ENCODE results near the gene ARHGEF38.

ARHGEF38 gene

DNA sequence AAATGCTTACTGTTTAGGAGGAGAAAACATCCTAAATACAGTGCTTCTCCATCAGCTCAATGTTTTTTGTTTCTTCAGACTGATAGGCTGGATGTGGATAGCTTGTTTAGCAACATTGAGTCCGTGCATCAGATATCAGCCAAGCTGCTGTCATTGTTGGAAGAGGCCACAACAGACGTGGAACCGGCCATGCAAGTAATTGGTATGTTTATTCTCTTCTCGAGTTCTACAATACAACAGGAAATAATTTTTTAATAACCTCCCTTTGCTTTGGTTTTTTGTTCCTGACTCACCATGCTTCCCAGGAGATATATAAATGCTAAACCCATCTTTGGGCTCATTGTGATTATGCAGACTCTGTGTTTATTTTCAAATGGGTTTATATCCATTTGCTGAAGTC is 60.9 kb downstream of the ARHGEF38 start:
- no peak overlapping the region for H3K4me3 Mint-ChIP-seq
- no peak overlapping the region for H3K27ac Mint-ChIP-seq
- no peaks in the 10 kb centered on the region for H3K4me1 Mint-ChIP-seq (ENCODE audit: low read depth)
- H3K36me3 Mint-ChIP-seq (ENCODE audit: low read depth): no peaks in the 10 kb centered on the region
- no peaks in the 10 kb centered on the region for H3K9me3 Mint-ChIP-seq
- peaks cover 4% of the 10 kb centered on the region for H3K27me3 Mint-ChIP-seq (ENCODE audit: low read depth)

DNA sequence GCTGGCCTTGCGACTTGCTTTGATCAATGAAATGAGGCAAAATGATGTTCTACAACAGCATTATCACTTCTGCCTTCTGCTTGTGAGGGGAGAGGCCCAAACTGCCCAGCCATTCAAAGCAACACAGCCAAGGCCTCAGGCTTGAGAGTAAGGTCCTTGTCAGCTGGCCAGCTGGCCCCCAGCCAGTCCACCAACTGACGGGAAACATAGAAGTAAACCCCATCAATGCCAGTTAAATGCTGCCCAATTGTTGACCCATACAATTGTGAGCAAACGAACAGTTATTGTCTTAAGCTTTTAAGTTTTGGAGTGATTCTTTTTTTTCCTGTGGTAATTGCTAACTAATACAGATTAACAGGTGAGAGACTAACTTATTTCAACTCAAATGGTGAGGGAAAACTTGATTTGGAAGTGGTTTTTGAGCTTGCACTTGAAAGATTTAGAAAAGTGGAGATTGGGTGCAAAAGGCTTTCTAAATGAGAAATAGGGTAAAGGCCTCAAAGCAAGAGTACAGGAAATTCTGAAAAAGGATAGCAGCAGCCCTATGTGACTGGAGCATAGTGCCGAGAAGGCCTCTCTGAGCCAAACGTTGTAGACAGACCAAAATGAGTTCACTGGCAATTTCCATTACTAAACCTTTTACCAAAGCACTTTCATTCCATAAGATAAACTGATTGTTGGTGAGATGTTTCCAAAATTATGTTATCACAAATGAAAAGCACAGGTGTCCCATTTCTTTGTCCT is 66.9 kb downstream of the ARHGEF38 start:
- Mint-ChIP-seq H3K27me3 (ENCODE audit: low read depth) (no peaks in the 10 kb centered on the region), H3K9me3 (no peaks in the 10 kb centered on the region), H3K27ac (no peak overlapping the region), H3K4me3 (no peak overlapping the region), H3K4me1 (ENCODE audit: low read depth) (no peaks in the 10 kb centered on the region), H3K36me3 (ENCODE audit: low read depth) (no peaks in the 10 kb centered on the region)

DNA sequence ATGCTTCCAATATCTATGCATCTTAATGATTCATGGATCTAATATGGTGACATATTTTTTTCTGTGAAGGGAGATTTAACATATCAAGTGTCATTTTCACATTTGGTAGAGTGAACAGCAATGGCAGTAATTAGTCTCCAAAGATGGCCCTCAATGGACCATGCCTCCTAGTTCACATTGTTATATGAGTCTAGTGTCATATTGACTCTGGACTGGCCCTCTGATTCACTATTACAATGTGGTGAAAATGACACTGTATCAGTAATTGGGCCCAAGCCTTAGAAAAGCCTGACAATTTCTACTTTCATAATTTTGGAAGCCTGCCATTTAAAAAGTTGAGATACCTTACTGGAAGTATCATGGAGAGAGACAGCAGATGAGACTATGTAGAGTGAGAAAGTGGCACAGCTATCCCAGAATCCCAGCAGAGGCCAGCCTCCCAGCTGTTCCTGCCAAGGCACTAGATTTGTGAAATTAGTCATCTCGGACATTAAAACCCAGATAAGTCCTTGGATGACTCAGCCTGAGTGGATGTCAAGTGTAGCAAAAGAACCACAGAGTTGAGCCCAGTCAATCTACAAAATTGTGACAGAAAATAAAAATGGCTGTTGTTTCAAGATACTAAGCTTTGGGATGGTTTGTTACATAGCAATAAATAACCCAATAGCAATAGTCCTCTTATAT is 68.4 kb downstream of the ARHGEF38 start:
- no peak overlapping the region for H3K27ac Mint-ChIP-seq
- H3K4me1 Mint-ChIP-seq (ENCODE audit: low read depth): no peaks in the 10 kb centered on the region
- H3K27me3 Mint-ChIP-seq (ENCODE audit: low read depth): no peaks in the 10 kb centered on the region
- no peak overlapping the region for H3K4me3 Mint-ChIP-seq
- H3K9me3 Mint-ChIP-seq: no peaks in the 10 kb centered on the region
- no peaks in the 10 kb centered on the region for H3K36me3 Mint-ChIP-seq (ENCODE audit: low read depth)

DNA sequence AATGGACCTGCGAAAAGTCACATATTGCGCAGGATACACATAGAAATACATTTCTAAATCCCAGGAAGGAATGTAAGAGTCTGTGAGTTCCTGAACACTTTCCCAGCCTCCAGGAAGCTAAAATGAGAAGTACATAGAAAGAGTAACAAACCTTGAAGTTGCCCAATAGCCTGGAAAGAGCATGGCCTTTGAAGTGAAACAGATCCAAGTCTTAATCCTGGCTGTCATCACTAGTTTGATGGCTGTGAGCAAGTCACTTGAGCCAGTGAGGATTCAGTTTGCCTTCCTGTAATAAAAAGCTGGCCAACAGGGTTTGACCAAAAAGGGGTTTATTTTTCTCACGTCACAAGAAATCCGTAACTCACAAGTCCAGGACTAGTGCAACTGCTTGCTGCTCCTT is 69.8 kb downstream of the ARHGEF38 start:
- no peak overlapping the region for H3K27ac Mint-ChIP-seq
- H3K4me1 Mint-ChIP-seq (ENCODE audit: low read depth): no peaks in the 10 kb centered on the region
- no peaks in the 10 kb centered on the region for H3K27me3 Mint-ChIP-seq (ENCODE audit: low read depth)
- H3K4me3 Mint-ChIP-seq: no peak overlapping the region
- H3K36me3 Mint-ChIP-seq (ENCODE audit: low read depth): no peaks in the 10 kb centered on the region
- H3K9me3 Mint-ChIP-seq: no peaks in the 10 kb centered on the region

DNA sequence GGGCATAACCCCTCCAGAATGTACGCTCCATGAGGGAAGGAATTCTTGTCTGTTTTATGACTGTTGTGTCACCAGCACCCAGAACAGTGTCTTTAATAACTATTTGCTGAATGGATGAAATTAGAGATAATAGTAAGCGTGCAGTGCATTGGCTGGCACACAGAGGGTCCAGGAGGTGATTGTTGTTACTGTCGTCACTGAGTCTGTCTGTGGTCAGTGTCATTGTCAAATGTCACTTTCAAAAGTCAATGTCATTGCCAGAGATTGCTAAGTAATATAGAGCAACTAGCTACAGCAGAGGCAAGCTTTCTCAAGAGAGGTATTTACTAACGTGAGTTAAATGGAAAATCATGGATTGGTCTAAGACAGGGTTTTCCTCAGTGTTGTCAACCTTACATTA is 70.7 kb downstream of the ARHGEF38 start:
- no peak overlapping the region for H3K4me3 Mint-ChIP-seq
- H3K36me3 Mint-ChIP-seq (ENCODE audit: low read depth): no peaks in the 10 kb centered on the region
- no peaks in the 10 kb centered on the region for H3K4me1 Mint-ChIP-seq (ENCODE audit: low read depth)
- H3K9me3 Mint-ChIP-seq: no peaks in the 10 kb centered on the region
- no peak overlapping the region for H3K27ac Mint-ChIP-seq
- H3K27me3 Mint-ChIP-seq (ENCODE audit: low read depth): peaks cover 1% of the 10 kb centered on the region

DNA sequence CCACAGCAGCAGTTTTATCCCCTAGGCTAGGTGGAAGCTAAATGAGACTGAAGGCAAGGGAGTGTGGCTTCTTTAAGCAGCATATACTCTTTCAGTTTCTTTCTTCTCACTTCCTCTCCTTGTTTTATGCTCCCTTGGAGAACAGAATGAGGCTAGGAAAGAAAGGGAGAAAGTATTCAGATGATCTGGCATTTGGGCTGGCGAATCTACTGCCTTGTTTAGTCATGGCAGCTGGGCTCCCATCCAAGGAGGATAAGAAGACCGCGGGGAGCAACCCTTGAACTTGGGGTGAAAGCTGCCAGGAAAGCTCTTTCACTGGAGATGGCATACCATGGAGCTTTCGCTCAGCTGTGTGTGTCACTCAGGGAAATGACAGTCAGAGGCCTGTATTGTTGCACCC is 72.1 kb downstream of the ARHGEF38 start:
- Mint-ChIP-seq H3K27me3 (ENCODE audit: low read depth) (peaks cover 7% of the 10 kb centered on the region), H3K27ac (no peak overlapping the region), H3K4me1 (ENCODE audit: low read depth) (no peaks in the 10 kb centered on the region), H3K36me3 (ENCODE audit: low read depth) (no peaks in the 10 kb centered on the region), H3K4me3 (no peak overlapping the region), H3K9me3 (no peaks in the 10 kb centered on the region)

DNA sequence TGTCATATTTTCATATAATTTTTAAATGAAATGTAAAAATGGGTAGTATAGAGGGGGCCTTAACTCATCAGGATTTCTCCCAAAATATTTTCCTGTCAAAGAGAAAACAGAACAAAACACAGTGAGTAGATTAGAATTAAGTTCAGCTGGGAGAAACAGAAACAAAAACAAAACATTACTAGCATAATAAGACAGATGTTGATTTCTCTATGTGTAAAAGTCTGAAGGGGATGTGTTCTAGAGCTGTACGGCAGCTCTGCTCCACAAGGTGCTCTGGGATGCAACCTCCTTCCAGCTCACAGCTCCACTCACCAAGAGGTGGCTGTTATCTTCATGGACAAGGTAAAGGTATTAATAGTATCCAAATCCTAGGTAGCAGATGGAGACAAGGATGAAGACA is 72.8 kb downstream of the ARHGEF38 start:
- H3K36me3 Mint-ChIP-seq (ENCODE audit: low read depth): no peaks in the 10 kb centered on the region
- H3K27me3 Mint-ChIP-seq (ENCODE audit: low read depth): peaks cover 7% of the 10 kb centered on the region
- no peaks in the 10 kb centered on the region for H3K9me3 Mint-ChIP-seq
- H3K27ac Mint-ChIP-seq: no peak overlapping the region
- no peaks in the 10 kb centered on the region for H3K4me1 Mint-ChIP-seq (ENCODE audit: low read depth)
- no peak overlapping the region for H3K4me3 Mint-ChIP-seq

DNA sequence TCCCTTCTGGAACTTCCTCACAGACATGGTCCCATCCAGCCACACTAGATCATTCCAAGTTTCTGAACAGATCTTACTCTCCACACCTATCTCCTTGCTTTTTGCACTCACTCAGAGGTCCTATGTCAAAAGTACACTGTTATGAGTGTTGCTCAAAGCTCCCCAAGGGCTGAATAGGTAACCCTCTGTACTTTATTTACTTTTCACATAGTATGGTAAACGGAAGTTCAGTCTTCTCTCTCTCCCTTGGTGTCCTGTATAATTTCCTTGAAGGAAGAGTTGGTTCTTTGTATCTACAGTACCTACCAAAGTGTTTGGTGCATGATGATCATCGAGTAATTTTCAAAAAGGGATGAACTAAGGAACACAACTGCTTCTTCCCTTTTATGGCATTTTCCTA is 74.4 kb downstream of the ARHGEF38 start:
- Mint-ChIP-seq H3K27ac (no peak overlapping the region), H3K4me1 (ENCODE audit: low read depth) (no peaks in the 10 kb centered on the region), H3K27me3 (ENCODE audit: low read depth) (peaks cover 7% of the 10 kb centered on the region), H3K4me3 (no peak overlapping the region), H3K36me3 (ENCODE audit: low read depth) (no peaks in the 10 kb centered on the region), H3K9me3 (no peaks in the 10 kb centered on the region)

DNA sequence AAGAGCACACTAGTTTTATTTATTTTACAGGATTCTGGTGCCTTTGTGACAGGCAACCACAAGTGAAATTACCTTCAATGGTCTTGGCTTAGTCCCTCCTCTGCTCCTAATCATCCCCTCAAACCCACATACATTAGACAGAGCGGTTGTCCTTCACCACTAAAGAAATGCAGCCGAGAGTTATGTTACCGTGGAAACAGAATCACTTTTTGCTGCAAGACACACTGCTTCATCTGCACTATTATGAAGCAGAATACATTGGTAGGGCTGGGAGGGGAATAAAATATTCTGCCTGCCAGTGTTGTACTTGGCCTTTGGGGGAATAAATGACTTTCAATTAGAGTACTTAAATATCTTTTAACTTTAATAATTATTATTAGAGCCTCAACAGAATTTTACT is 75.2 kb downstream of the ARHGEF38 start:
- H3K27me3 Mint-ChIP-seq (ENCODE audit: low read depth): peaks cover 7% of the 10 kb centered on the region
- no peaks in the 10 kb centered on the region for H3K36me3 Mint-ChIP-seq (ENCODE audit: low read depth)
- no peaks in the 10 kb centered on the region for H3K4me1 Mint-ChIP-seq (ENCODE audit: low read depth)
- no peak overlapping the region for H3K4me3 Mint-ChIP-seq
- no peak overlapping the region for H3K27ac Mint-ChIP-seq
- H3K9me3 Mint-ChIP-seq: no peaks in the 10 kb centered on the region

DNA sequence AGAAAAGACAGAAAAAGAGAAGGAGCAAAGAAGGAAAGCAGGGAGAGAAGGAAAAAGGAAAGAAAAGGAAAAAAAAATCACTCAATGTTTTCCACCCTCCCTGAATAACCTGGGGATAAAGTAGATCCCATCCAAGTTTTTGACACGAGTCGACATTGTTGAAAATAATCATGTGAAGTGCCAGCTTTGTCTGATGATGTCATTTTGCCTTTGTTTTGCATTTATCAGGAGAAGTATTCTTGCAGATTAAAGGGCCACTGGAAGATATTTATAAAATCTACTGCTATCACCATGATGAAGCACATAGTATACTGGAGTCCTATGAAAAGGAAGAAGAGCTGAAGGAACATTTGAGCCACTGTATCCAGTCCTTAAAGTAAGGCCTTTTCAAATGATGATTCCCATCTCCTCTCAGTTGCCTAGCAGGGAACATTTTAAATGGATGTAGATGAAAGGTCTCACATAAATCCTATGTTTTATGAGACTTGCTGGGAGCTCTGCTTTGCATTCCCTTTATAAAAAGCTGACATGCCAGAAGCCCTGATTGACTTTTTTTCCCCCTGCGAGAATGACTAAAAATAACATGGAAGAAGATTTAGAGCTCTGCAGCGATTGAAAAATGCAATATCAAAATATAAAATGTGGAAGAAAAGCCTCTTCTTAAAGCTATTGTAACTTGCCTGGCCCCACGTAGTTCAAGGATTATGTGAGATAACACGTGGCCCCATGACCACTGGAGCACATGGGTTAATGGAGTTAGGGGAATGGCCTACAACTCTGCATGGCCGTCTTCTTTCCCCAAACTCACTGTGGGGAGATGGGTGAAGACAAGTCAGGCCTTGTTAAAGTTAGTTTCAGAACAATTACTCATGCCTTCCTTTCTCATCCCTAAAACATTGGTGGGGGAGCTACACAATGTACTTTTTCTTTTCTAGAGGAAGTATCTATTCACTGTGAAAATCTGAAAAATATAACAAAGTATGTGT is 78.5 kb downstream of the ARHGEF38 start:
- H3K4me3 Mint-ChIP-seq: no peak overlapping the region
- no peak overlapping the region for H3K27ac Mint-ChIP-seq
- peaks cover 11% of the 10 kb centered on the region for H3K27me3 Mint-ChIP-seq (ENCODE audit: low read depth)
- no peaks in the 10 kb centered on the region for H3K36me3 Mint-ChIP-seq (ENCODE audit: low read depth)
- no peaks in the 10 kb centered on the region for H3K4me1 Mint-ChIP-seq (ENCODE audit: low read depth)
- no peaks in the 10 kb centered on the region for H3K9me3 Mint-ChIP-seq

DNA sequence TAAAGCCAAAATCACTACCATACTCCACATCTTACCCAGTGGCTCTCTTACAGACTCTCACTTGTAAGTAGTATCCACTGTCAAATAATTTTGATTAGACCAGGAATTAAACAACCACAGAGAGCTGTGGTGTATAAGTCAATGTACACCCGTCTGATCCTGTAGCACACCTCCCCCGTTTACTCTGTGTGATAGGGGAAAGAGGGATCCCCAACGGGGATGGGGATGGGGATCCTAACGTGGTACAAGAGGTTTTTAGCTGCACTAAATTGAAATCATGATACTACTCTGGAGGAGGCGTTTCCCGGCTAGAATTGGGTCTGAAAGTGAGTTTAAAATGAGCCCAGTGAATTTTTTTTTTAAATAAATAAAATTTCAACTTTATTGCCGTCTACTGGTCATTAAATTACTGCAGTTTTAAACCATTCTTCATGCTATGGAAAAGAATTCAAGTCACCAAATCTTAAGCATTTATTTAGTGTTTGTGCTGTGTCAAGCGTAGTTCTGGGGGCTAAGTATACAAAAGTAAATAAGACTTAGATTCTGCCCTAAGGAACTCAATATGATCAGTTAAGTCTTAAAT is 79.5 kb downstream of the ARHGEF38 start:
- peaks cover 11% of the 10 kb centered on the region for H3K27me3 Mint-ChIP-seq (ENCODE audit: low read depth)
- H3K4me1 Mint-ChIP-seq (ENCODE audit: low read depth): no peaks in the 10 kb centered on the region
- H3K4me3 Mint-ChIP-seq: no peak overlapping the region
- no peak overlapping the region for H3K27ac Mint-ChIP-seq
- no peaks in the 10 kb centered on the region for H3K9me3 Mint-ChIP-seq
- no peaks in the 10 kb centered on the region for H3K36me3 Mint-ChIP-seq (ENCODE audit: low read depth)

DNA sequence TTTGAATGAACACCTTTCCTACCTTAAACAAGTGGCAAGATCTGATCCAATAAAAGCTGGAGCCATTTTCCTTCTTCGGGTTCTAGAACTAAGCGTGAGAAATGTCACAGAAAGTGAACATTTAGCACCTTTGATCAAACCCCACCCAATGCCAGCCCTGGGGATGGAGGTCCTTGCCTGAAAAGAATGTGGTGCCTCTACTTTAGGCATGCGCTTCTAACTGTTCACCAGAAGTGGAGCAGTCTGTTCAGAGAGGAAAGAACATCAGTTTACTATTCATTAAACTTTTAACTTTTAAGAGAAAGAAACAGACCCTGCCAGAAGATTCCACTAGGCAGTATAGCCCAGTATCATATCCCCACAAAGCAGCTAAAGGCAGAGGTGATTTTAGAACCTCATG is 80.2 kb downstream of the ARHGEF38 start:
- no peak overlapping the region for H3K4me3 Mint-ChIP-seq
- no peaks in the 10 kb centered on the region for H3K4me1 Mint-ChIP-seq (ENCODE audit: low read depth)
- no peaks in the 10 kb centered on the region for H3K36me3 Mint-ChIP-seq (ENCODE audit: low read depth)
- H3K9me3 Mint-ChIP-seq: no peaks in the 10 kb centered on the region
- no peak overlapping the region for H3K27ac Mint-ChIP-seq
- H3K27me3 Mint-ChIP-seq (ENCODE audit: low read depth): peaks cover 11% of the 10 kb centered on the region

DNA sequence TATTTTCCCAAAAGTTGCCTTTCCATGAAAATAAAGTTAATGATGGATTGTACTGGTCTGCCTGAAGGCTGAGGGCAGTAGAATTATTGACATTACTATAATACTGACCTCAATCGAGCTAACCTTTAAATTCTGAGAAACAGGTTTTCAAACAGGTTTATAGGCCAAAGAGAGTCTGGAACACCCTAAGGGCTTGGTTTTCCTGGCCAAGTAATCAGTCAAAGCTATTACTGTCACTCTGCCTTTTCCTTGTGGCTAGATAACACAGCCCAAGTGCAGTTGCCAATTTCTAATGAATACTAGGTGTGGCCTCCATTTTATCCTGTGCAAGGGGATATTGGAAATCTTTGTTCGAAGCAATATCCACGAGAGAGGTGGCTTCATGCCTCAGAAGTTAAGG is 80.8 kb downstream of the ARHGEF38 start:
- H3K27me3 Mint-ChIP-seq (ENCODE audit: low read depth): peaks cover 8% of the 10 kb centered on the region
- no peaks in the 10 kb centered on the region for H3K36me3 Mint-ChIP-seq (ENCODE audit: low read depth)
- H3K9me3 Mint-ChIP-seq: no peaks in the 10 kb centered on the region
- no peaks in the 10 kb centered on the region for H3K4me1 Mint-ChIP-seq (ENCODE audit: low read depth)
- no peak overlapping the region for H3K4me3 Mint-ChIP-seq
- H3K27ac Mint-ChIP-seq: no peak overlapping the region

DNA sequence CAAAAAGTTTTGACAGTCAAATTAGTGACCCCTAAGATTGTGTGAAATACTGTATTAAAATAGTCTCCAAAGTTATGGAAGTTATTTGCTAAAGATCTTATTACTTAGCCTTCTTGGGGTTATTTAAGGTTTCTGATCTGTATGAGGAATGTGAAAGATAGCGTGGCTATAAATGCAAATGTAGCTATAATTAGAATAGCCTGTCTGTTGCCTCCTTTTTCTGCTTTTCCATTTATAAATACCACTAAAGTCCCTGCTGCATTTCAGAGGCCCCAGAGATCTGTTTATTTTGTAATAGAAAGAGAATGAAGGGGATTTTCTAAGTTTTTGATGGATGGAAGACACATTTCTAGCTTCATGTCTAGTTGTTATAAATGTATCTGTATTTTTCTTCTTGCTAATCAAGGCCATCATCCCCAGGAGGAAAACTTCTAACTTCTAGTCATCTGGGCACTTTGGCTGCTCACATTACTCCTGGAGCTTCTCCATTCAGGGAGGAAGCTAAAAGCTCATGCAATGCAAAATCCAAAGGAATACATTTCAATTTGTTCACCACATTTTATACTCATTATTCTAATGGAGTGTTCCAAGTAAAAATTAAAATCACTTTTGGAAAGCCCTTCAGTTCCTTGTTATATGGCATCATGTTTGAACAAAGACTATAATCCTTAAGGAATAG is 82.1 kb downstream of the ARHGEF38 start:
- Mint-ChIP-seq H3K27ac (no peak overlapping the region), H3K27me3 (ENCODE audit: low read depth) (peaks cover 4% of the 10 kb centered on the region), H3K9me3 (no peaks in the 10 kb centered on the region), H3K4me3 (no peak overlapping the region), H3K36me3 (ENCODE audit: low read depth) (no peaks in the 10 kb centered on the region), H3K4me1 (ENCODE audit: low read depth) (no peaks in the 10 kb centered on the region)
